Neuron (in vitro differentiated cells): ENCODE results near the gene LENEP.

Experiments used
- H2AFZ ChIP-seq: one replicate; pipeline ENCODE4 v1.6.1; 2013; ENCODE audit warnings: low read depth, mild to moderate bottlenecking, inconsistent platforms, low read length, moderate library complexity
- H3K27me3 ChIP-seq: one replicate; pipeline ENCODE4 v1.6.1; 2013; ENCODE audit warnings: low read length; ENCODE audit not compliant: insufficient read depth
- H3K36me3 ChIP-seq: one replicate; pipeline ENCODE4 v1.6.1; 2013; ENCODE audit warnings: low read length; ENCODE audit not compliant: insufficient read depth
- H3K4me1 ChIP-seq: one replicate; pipeline ENCODE4 v1.6.1; 2013; ENCODE audit warnings: low read length; ENCODE audit not compliant: insufficient read depth
- H3K4me3 ChIP-seq: 2 replicates; pipeline ENCODE4 v1.5.1; 2013; ENCODE audit warnings: mild to moderate bottlenecking, low read length, moderate library complexity
- H3K9me3 ChIP-seq: one replicate; pipeline ENCODE4 v1.6.1; 2013; ENCODE audit warnings: low read length

LENEP gene

DNA sequence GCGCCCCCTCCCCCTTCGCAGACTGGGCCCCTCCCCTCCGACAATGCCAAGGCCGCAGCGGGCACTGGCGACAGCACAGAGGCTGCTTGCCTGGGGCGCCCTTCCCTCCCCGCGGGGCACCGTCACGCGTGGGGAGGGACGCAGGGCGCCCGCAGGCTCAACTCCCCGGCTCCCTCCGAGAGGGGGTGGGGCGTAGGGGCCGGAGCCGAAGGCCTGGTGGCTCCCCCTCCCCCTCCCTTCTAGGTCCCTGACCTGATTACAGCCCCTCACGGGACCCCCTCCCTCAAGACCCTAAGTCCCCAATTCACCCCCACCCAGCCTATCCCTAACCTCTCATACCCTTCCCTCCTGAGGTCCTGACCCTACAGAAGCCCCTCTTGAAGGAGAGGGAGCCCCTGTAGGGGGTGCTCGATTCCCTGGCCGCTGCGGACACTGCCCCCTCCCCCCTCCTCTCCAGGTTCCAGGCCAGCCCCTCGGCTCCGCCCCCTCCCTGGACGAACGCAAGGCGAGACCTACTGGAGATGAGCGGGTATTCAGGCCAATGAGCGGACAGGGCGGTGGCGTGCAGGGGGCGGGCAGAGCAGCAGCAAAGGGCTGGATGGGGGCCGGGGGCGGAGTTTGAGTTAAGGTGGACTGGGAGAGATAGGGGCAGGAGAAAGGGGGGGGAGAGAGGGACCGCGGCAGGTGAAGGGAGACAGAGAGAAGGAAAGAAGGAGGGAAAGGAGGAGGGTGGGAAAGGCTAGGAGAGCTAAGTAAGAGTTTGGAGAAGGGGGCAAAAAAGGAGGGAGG, 8.5 kb downstream of the LENEP start:
- peaks cover 32% of the 10 kb centered on the region for H3K4me1 ChIP-seq
- H3K9me3 ChIP-seq = no peaks in the 10 kb centered on the region
- no peaks in the 10 kb centered on the region for H3K36me3 ChIP-seq
- H3K4me3 ChIP-seq = peak overlapping the region; percentile 64
- H3K27me3 ChIP-seq = no peaks in the 10 kb centered on the region
- peak overlapping the region; percentile 63 for H2AFZ ChIP-seq

DNA sequence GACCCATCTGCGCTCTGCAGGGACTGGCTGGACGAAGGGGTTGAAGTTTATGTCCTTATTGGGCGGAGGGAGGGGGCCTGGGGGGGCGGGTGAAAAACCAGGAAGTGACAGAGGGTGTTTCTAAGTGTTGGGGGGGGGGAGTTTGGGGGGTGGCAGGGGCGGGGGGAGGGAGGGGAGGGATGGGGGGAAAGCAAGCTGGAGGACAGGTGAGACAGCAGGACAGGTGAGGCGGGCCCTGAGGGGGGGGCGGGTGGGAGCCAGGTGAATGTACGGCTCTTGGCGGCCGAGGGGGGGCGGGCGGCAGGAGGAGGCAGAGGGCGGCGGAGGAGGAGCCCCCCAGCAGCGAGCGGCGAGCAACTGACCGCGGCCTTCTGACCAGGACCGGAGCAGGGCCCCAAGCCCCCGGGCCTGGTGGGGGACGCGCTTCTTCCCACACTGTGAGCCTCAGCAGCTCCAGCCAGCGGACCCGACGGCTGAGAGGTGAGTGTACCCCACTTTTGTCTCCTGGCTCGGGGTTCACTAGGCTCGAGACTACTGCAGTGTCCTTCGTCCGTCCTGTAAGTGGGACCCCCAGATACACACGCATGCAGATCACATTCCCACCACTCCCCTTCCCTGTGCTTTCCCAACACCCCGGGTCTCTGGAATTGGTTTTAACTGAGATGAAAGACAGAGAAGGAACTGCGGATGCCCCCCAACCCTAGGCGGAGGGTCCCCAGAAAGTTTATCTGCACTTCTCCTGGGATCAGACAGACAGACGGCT, 9.3 kb downstream of the LENEP start, which contains the start of gene ZBTB7B:
Gene ZBTB7B, plus strand, starts transcription at position 339 of the 763 bp plus-strand sequence. CDS start 11,859 bp downstream, outside the sequence.
- Histone ChIP-seq H3K4me3 (peak within 1 kb of the TSS; percentile 64), H2AFZ (peak within 1 kb of the TSS; percentile 63), H3K27me3 (no peaks in the 10 kb centered on the region), H3K36me3 (no peaks in the 10 kb centered on the region), H3K4me1 (peaks cover 32% of the 10 kb centered on the region), H3K9me3 (no peaks in the 10 kb centered on the region)

DNA sequence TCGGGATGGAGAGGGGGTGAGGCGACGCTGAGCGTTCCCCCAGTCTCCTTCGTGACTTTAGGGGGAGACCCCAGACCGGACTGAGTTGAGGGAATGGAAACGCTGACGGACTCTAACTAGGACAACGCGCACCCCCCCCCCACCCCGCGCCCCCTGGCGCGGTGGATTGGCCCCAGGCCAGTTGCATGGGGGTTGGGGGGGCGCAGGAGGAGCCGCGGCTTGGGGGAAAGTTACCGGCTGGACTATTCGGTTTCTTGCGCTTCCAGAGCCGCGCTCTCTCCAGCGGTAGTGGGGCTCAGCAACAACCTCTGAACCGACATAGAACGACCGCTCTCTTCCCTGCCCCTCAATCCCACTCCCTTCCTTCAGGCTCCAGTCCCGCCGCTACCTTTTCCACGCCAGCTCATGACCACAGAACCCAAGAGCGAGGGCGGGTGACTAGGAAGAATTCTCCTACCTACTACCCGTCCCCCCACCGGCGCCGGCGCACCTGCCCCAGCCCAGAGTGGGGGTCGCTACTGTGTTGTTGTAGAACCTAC, 9.9 kb downstream of the LENEP start:
- Histone ChIP-seq H2AFZ (peak overlapping the region; percentile 34), H3K9me3 (no peaks in the 10 kb centered on the region), H3K36me3 (no peaks in the 10 kb centered on the region), H3K4me3 (peak overlapping the region; percentile 59), H3K27me3 (no peaks in the 10 kb centered on the region), H3K4me1 (peaks cover 32% of the 10 kb centered on the region)

DNA sequence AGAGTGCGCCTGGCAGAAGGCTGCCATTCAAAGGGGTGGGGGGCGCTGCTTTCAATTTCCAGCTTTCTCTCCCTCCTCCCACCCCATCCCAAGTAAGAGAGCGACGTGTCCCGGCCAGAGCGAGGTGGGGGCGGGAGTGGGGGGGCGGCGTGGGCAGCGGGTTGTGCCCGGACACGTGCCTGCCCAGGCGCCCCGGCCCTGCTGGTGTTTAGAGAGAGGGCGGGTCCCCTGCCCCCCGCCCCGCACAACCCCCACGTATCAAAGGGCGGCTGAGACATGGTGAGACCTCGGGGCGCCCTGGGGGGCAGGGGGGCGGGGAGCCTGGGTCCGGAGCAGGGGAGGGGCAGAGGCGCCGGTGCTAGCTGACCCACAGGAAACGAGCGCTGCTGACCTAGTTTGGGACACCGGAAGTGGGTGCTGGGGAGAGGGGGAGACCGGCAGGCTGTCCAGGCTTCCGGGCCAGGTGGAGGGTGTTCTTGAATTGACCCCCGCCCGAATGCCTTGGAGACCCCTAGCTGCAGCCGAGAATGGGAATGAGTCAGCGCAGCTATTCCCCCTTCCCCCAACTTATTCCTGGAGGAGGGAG, 10.5 kb downstream of the LENEP start:
- peak overlapping the region; percentile 34 for H2AFZ ChIP-seq
- H3K4me1 ChIP-seq = peaks cover 31% of the 10 kb centered on the region
- H3K27me3 ChIP-seq = no peaks in the 10 kb centered on the region
- H3K4me3 ChIP-seq = peak overlapping the region; percentile 59
- H3K9me3 ChIP-seq = no peaks in the 10 kb centered on the region
- no peaks in the 10 kb centered on the region for H3K36me3 ChIP-seq

DNA sequence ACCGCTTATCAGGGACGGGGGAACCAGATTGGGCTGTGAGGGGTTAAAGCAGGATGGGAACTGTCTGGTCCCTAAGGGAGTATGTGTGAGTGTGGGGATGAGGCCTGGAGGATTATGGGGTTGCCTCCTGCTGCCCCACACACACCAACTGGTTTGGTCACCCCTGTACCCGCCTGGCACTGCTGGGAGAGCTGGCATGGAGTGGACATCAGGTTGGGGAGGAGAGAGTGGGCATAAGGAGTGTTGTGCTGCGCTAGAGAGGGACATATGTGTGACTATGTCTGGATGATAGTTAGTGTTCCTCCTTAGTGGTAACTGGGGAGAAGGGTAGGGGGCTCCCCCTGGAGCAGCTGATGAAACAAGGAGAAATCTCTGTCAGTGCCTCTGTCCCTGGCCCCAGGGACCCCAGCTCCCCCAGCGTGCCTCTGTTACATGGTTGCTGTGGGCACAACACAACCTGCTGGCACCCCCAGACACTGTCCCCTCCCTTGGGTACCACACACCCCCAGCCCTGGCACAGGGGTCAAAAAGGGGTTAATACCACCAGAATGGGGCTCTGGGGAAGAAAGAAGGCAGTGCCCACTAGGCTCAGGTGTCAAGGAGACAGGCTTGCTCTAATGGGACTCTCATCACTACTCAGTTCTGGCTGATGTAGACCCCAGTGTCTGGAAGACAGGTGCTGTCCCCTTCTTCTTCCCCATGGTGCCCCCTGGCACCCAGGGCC, 11.1 kb downstream of the LENEP start:
- Histone ChIP-seq H3K9me3 (no peaks in the 10 kb centered on the region), H3K27me3 (no peaks in the 10 kb centered on the region), H3K4me1 (peaks cover 29% of the 10 kb centered on the region), H3K36me3 (no peaks in the 10 kb centered on the region), H3K4me3 (peak overlapping the region; percentile 59), H2AFZ (peak overlapping the region; percentile 34)

DNA sequence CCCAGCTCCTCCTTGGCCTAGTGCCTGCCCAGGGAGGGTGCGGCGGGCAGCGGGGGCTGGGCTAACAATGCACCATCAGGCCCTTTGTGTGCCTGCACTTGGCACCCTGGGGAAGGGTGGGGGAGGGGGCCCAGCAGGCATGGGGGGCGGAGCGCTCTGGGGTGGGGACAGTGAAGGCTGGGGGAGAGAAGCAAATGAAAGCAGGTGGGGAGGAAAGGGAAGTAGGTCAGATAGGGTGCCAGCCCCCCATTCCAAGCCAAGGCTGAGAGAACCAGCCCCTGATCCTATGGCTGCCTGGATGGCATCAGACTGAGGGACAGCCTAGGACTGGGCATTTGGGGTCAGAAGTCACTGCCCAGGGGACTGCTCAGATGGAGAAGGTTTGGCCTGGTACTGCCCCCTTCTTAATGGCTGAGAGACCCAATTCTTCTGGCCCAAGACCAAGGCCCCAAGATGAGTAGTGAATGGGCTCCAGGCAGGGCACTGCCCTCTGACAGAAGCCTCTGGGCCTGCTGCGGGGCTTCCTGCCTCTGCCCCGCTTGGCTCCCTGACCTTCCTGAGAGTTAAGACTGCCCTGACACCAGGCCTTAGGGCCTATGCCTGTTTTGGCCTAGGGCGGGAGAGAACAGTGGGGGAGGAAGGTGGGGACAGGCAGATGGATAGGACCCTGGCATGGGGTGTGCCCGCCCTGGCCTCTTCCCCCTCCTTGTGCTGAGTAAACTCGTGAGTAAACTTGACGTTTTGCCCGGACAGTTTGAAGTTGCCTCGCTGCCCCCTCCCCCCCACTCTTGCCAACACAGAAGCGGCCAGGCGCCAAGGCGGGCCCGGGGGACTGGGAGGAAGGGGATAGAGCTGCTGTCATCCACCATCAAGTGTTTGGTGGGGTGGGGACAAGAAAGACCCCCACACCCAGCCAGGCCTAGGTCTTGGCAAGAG, 12.0 kb downstream of the LENEP start:
- Histone ChIP-seq H3K9me3 (no peaks in the 10 kb centered on the region), H3K4me1 (peaks cover 22% of the 10 kb centered on the region), H3K36me3 (no peaks in the 10 kb centered on the region), H3K27me3 (no peaks in the 10 kb centered on the region), H3K4me3 (no peak overlapping the region), H2AFZ (no peak overlapping the region)

DNA sequence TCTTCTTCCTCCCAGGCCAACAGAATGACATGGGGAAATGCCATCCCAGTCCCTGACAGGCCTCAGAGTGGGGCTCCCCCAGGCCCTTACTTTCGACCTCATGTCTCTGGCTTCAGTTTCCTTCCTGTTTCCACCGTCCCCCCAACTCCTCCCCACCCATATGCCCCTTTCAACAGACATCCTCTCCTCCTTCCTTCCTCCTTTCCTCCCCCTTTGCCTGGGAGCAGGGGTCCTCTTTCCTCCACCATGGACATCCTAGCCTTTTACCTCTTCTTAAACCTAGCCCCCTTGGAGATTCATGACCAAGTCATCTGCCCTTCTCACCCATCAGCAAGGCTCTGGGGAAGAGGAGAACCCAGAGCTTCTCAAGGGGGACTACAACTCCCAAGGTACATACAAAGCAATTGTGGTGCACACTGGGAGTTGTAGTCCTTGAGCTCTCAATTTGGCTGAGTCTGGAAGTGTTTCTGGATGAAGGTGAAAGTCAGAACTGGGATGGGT, 13.3 kb downstream of the LENEP start:
- peaks cover 18% of the 10 kb centered on the region for H3K4me1 ChIP-seq
- no peaks in the 10 kb centered on the region for H3K27me3 ChIP-seq
- no peak overlapping the region for H2AFZ ChIP-seq
- no peak overlapping the region for H3K4me3 ChIP-seq
- H3K9me3 ChIP-seq = no peaks in the 10 kb centered on the region
- H3K36me3 ChIP-seq = no peaks in the 10 kb centered on the region

DNA sequence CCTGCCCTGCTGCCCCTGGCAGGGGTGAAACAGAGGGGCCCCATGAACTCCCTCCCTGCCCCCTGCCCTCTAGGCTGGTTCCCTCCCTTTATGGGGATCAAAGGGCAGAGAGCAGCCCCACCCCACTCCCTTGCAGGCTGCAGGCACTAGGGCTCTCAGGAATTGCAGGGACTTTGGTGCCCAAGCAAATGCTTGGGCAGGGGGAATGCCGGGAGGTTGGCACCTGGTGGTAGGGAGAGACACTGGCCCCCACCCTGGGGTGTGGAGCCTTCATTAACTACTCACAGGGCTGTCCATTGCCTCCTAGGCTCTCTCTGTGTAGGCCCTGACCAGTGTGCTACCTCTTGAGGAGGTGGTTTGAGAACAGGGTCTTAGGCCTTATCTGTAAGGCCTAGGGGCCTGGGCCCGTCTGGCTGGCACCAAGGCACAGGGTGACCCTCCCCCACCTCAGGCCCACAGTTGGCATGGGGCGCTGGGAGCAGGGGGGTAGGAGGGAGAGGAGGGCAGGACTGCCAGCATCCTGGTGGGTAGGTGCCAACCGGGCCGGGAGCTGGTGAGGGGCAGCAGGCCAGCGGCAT, 14.0 kb downstream of the LENEP start:
- Histone ChIP-seq H3K4me3 (no peak overlapping the region), H3K4me1 (peaks cover 25% of the 10 kb centered on the region)

DNA sequence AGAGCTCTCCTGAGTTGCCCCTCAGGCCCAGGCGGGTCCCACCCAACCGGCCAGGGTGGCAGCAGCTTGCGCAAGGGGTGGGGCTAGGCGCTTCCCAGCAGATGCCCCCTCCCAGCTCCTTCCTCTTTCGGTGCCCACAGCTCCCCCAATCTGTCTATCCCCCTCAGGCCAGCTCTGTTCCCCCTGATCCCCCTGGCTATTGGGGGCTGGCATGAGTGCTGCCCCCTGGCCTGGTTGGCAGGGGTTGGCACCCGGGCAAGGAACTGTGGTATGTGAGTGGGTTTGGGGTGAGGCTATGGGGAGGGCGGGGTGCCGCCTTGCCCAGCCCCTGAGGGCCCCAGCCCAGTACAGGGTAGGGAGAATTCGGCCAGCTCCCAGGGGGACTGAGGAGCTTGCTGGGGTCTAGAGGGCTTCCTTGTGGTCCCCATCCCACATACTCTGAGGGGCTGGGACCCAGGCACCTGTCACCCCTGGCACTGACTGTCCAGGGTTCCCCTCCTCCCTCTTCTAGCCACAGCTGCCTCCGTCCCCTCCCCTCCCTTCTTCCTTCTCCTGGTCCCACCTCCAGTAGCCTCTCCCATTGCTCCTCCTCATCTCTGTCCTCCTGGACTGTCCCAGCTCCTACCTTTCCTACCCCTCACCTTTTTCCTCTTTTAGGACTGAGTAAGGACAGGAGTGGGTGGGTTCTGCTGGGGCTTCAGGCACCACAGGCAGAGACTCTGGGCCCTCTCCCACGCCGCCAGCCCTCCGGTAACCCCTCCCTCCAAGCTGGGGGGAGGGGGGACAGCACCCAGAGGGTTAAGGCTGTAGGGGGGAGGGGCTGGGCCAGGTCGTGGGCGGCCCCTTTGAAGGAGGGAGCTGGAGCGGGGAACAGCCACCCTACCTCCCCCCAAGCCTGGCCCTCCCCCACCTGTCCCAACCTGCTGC, 14.9 kb downstream of the LENEP start:
- H3K4me3 ChIP-seq = no peak overlapping the region
- H3K9me3 ChIP-seq = no peaks in the 10 kb centered on the region
- H3K4me1 ChIP-seq = peaks cover 23% of the 10 kb centered on the region
- H3K36me3 ChIP-seq = no peaks in the 10 kb centered on the region
- H3K27me3 ChIP-seq = no peaks in the 10 kb centered on the region
- H2AFZ ChIP-seq = no peak overlapping the region

More for the DNA sequence above, 14.0 kb downstream of the LENEP start:
- Histone ChIP-seq H3K9me3 (no peaks in the 10 kb centered on the region), H3K27me3 (no peaks in the 10 kb centered on the region), H3K36me3 (no peaks in the 10 kb centered on the region), H2AFZ (no peak overlapping the region)

DNA sequence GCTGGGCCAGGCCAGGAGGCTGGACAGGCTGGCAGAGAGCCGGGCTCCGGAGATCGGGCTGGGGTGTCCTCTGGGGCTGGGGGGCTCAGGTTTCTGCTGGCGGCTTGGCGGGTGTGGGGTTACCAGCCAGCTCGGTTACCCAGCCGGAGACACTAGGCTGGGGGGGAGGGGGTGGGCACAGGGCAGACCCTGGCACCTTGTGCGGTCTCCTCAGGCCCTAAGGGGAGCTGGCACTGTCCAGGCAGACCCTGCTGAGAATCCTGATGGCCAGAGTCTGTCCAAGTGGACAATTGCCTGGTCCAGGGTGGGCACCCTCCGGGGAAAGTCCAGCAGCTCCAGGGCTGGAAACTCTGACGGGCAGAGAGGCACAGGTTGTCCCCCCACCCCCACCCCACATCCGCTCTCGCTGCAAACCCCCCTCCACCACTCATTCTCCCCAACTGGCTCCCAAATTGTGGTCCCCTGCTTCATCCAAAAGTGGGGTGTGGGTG, 15.9 kb downstream of the LENEP start:
- Histone ChIP-seq H3K9me3 (no peaks in the 10 kb centered on the region), H3K36me3 (no peaks in the 10 kb centered on the region), H3K4me1 (peaks cover 15% of the 10 kb centered on the region), H3K4me3 (no peak overlapping the region), H2AFZ (no peak overlapping the region), H3K27me3 (no peaks in the 10 kb centered on the region)
